HG03378 (cell line): Measurements from ENCODE around the gene ADGRA1.
"Not testable (repeated sequence)": the region's sequence is repeated elsewhere in the genome, so short reads cannot be mapped to it uniquely, and the experiment has no call there.

Source experiments
- ATAC-seq: cut with Tn5 transposase; IDR thresholded peaks from one replicate; pipeline ENCODE4 v1.9.1; 2021; ENCODE audit warnings: mild to moderate bottlenecking, moderate library complexity; ENCODE audit not compliant: unreplicated experiment

ADGRA1 gene

GRCh38 chr10:133125901-133126300 is 38.2 kb downstream of the ADGRA1 start:
- no peak for ATAC-seq

- no peak for ATAC-seq
These were observed 38.9 kb downstream of the ADGRA1 start for GRCh38 chr10:133126431-133127290.

GRCh38 chr10:133127291-133128125 is 39.8 kb downstream of the ADGRA1 start:
- no peak for ATAC-seq

- no peak for ATAC-seq
These were observed 40.7 kb downstream of the ADGRA1 start for GRCh38 chr10:133128126-133129070.

GRCh38 chr10:133129071-133129858 is 41.5 kb downstream of the ADGRA1 start:
- no peak for ATAC-seq

GRCh38 chr10:133129859-133130495 is 42.3 kb downstream of the ADGRA1 start:
- no peak for ATAC-seq

- ATAC-seq, result no peak
These were observed 42.9 kb downstream of the ADGRA1 start for GRCh38 chr10:133130602-133131001.

- ATAC-seq, result no peak
These were observed 43.3 kb downstream of the ADGRA1 start for GRCh38 chr10:133131053-133131452.

GRCh38 chr10:133131734-133132472 is 44.2 kb downstream of the ADGRA1 start:
- ATAC-seq, result no peak

GRCh38 chr10:133132473-133133291 is 45.0 kb downstream of the ADGRA1 start:
- ATAC-seq, result no peak

- no peak for ATAC-seq
These were observed 45.9 kb downstream of the ADGRA1 start for GRCh38 chr10:133133471-133134231.

GRCh38 chr10:133134411-133135115 is 46.8 kb downstream of the ADGRA1 start:
- no peak for ATAC-seq

- ATAC-seq, result no peak
These were observed 47.4 kb downstream of the ADGRA1 start for GRCh38 chr10:133135116-133135465.

GRCh38 chr10:133137486-133138145 is 49.9 kb downstream of the ADGRA1 start:
- ATAC-seq, result not testable (repeated sequence)

- no peak for ATAC-seq
These were observed 51.9 kb downstream of the ADGRA1 start for GRCh38 chr10:133139551-133140065.
